ENCODE data around the gene SUPT4H1.
A peak's percentile ranks its signal among the peaks of the same experiment; 100 is the strongest.

SUPT4H1 gene

GRCh38 chr17:58318627-58319172, 33.3 kb downstream of the SUPT4H1 start:
- no peak for DNase-seq (ENCODE audit: low read depth, low spot score)

DNA sequence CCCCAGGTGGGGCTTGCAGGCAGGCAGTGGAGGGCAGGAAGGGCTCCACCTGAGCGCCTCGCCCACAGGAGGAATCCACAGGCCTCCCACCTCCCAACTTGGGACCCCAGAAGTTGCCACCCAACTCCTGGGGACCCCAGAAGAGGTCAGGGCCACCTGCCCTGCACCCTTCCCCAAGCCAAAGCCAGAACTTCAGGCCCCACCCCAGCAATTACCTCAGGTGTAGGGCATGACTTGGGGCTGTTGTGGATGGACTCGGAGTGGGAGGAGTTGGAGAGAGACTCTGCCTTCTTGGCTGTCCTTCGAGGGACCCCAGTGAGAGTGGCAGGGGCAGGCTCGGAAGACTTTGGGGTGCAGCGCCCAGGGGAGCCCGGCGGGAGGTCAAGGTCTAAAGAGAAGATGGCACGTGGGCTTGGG, 33.9 kb downstream of the SUPT4H1 start:
- DNase-seq (ENCODE audit: low read depth, low spot score): no peak

GRCh38 chr17:58317421-58318064, 34.5 kb downstream of the SUPT4H1 start:
- peak; percentile 83 for DNase-seq (ENCODE audit: low read depth, low spot score)

DNA sequence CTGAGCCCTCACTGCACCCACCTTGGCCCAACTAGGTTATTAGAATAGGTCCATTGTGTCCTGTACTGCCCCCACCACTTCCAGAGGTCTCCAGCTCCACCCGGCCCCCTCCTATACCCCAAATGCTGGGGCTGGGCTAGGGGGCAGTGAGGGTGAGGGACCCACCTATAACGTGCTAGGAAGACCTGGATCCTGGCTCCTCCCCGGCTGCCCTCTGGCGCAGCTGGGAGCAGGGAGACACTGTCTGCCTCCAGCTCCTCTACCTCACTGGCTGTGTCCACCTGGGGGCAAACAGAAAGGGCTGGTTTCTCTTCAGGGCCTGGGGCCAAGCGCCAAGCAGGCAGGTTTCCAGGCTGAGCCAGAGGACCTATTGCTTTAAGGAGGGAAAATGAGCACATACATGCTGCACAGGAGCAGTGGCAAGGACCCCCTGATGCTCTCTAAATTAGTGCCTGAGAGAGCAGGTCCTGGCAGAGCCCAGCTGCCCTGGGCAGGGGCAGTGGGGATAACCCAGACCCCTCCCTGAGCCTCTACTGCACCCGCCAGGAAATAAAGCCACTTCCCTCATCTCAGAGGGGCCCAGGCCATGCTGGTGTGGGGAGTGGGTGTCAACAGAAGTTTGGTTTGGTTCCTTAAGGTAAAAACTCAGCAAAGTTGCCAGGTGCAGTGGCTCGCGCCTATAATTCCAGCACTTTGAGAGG, 35.6 kb downstream of the SUPT4H1 start:
- no peak for DNase-seq (ENCODE audit: low read depth, low spot score)

DNA sequence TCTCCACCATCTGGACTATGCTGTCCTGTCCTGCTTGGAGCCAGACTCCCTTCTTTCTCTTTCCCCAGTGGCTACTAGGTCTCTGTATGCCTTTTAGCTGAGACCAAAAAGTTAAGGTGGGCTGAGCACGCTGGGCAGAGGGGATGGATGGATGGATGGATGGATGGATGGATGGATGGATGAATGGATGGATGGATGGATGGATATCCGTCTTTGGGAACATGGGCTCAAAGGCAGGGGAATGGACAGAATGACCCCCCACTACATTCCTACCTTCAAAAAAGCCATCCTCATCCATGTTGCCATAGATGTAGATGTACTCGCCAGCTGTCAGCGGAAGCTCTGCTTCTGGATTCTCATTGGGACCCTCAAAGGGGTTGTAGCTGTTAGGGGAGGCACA, 36.3 kb downstream of the SUPT4H1 start:
- DNase-seq (ENCODE audit: low read depth, low spot score): no peak

- DNase-seq (ENCODE audit: low read depth, low spot score): no peak
Measured at GRCh38 chr17:58315281-58315711, 36.7 kb downstream of the SUPT4H1 start.

DNA sequence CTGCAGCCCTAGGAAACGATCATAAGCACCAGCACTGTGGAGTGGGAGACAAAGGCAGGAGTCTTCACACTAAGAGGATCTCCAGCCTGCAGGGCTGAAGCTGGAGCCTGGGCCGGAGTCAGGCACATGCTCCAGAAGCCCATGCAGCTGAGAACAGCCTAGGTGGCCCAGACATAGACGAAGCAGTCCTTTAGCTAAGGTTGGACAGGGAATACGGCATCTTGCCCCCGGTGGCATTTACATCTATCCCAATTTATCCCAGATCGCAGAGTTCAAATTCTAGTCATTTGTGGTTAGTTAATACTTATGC, 37.3 kb downstream of the SUPT4H1 start:
- DNase-seq (ENCODE audit: low read depth, low spot score): no peak

DNA sequence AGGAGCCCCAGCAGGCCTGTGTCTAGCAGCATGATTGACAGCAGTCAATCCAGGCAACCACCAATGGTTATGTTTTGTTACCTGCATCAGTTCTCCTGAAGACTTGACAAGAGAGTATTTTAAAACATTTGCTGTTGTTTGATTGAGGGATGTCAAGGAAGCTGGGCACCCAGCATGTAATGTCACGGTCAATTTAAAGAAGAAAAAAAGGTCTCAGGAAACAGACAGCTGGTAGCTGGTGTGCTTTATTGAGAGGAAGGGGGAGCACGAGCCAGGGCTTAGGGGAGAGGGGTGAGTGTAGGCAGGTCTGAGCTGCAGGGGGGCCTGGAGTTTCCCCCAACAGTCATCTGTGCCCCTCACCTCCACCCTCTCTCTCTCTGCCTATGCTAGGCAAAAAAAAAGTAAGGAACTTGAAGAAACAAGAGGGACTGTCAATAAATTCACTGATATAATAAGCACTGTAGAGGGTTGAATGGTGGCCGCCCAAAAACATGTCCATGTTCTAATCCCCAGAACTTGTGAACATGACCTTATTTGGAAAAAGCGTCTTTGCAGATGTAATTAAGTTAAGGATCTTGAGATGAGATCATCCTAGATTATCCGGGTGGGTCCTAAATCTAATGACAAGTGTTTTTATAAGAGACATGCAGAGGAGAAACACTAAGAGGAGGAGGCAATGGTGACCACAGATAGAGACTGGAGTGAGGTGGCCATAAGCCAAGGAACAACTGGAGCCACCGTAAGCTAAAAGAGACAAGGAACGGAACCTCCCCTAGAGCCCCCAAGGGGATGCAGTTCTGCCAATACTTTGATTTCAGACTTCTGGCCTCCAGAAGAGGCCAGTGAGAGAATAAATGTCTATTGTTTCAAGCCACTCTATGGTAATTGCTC, 37.9 kb downstream of the SUPT4H1 start:
- no peak for DNase-seq (ENCODE audit: low read depth, low spot score)

DNA sequence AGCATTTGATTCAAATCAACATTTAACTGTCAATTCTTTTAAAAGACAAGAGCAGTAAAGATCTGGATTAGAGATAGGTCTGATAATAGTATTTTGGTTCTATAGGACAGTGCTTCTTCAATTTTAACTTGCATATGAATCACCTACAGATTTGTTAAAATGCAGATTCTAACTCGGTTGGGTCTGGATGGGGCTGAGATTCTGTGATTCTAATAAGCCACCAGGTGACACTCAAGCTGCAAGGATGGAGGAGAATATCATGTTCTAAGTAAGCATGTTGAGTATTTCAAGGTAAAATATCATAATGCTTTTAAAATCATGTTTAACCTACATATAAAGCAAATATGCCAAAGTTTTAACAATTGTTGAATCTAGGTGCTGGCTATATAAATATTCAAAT, 39.2 kb downstream of the SUPT4H1 start:
- DNase-seq (ENCODE audit: low read depth, low spot score): no peak

- no peak for DNase-seq (ENCODE audit: low read depth, low spot score)
Measured at GRCh38 chr17:58312021-58312630, 39.9 kb downstream of the SUPT4H1 start.

GRCh38 chr17:58311429-58311894, 40.5 kb downstream of the SUPT4H1 start:
- DNase-seq (ENCODE audit: low read depth, low spot score): no peak

DNA sequence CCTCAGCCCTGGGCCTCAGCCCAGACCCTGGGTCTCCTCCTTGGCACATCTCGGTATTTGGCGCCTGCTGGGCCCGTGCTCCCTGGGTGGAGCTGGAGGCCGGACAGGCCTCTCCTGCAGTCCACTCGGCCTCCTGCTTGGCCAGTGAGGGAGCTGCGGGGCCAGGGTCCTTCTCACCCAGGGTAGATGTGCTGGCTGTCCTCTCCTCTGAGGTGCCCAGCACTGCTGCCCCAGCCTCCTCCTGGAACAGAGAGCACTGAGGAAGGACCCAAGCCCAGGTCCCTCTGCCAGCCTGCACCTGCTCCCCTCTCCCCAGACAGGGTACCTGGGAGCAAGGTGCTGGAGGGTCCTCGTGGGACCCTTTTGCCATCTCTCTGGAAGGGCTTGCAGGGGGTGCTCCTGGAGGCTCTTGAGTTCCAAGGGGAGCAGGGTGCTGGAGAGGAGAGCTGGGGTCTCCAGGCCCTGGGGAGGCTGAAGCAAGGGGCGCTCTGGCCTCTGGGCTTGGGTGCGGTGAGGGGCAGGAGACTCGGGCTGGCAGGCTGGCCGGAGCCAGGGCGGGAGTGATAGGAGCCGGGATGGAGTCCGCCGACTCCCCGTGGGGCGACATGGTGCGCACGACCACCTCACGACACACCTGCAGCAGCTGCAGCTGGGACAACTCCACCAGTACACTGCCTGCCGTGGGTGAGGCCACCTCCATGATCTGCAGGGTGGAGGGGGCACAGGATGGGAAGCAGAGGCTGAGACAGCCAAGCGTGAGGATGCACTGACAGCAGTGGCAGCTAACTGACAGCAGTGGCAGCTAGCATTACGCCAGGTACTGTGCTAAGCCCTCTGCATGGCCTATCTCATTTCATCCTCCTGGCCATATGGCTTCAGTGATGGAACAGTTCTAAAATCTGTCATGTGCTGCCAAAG, 41.2 kb downstream of the SUPT4H1 start:
- no peak for DNase-seq (ENCODE audit: low read depth, low spot score)

DNA sequence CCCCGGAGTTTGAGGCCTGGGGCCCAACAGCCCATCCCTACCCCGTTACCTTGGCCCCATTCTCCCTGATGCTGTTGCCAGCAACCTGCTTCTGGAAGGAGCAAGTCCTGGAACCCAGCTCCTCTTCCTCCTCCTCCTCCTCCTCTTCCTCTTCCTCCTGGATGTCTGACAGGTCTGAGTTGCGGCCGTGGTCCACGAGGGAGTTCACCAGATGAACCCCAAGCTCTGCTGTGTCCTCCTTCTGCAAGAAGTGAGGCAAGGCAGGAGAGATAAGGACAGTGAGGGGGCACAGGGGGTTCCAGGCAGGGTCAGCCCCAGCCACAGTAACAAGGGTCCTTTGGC, 42.1 kb downstream of the SUPT4H1 start:
- DNase-seq (ENCODE audit: low read depth, low spot score): no peak

- no peak for DNase-seq (ENCODE audit: low read depth, low spot score)
Measured at GRCh38 chr17:58308985-58309917, 42.8 kb downstream of the SUPT4H1 start.

DNA sequence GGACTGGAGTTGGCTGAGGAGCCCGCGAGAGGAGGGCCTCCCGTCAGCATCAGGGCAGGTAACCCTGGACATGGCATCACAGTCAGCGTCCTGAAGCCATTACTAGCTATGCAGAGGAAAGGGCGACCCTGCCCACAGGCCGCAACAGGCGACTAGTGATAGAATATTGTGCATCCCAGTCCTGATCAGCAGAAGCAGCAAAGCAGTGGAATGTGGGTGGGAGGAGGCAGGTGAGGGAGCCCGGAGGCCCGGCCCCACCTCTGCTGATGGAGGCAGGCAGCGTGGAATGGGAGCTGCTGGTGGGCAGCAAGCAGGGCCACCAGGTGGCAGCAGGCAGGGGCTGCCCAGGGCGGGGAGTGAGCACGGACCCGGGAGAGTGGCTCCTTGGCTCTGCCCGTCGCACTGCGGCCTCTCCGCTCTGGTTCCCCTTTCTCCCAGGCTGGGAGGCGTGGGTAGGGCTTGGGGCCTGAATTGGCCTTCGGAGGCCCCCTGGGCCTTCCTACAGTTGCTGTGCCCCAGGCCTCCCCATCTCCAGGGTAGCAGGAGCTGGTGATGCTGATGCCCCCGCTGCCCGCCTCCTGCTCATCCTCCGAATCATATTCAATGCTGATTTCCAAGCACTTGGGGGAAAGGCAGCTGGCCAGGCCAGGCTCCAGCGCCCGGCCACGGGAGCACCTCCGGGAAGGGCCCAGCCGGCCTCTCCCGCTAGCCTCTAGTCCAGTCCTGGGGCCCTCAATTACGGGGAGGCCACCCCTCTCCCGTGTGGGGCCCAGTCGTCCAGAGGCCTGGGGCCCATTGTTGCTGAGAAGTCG, 43.6 kb downstream of the SUPT4H1 start:
- peak; percentile 74 for DNase-seq (ENCODE audit: low read depth, low spot score)

DNA sequence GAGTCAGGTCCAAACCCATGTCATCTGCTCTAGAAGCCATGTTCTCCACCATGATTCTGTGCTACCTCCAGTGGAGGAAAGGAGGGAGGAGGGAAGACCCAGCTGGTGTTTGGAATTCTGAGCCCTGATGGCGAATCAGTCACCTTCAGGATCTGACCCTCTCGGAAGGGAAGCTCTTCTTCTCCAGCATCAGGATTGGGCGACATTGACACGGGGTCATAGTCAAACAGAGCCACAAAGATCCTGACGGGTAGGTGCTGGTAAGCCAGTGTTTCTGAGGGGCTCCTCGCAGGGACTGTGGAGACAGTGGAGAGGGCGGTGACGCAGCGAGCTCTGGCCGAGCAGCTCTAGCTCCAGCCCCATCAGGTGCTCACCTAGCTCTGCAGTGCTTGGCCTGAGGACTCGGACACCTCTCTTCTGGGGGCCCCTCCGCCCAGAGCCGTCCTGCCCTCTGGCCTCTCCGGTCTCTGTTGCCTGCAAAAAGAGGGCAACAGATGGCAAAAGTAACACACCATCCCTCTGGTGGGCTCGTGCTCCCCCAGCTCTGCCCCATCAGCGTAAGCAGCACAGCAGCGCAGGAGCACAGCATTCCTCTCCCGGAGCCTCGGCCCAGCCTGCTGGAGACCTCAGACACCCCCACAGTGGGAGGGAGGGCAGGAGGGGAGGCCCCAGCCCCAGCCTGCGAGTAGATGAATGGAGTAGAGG, 44.4 kb downstream of the SUPT4H1 start:
- DNase-seq (ENCODE audit: low read depth, low spot score): no peak

GRCh38 chr17:58306131-58306951, 45.7 kb downstream of the SUPT4H1 start:
- DNase-seq (ENCODE audit: low read depth, low spot score): no peak
